A549 (cell line): Measurements from ENCODE around the gene GPR173. TPM values are rescaled to one million over a fixed set of nuclear protein-coding genes. Genes with fewer than 3 reads are reported as not detected.
A peak's percentile ranks its signal among the peaks of the same experiment; 100 is the strongest.

ENCODE experiments used
- ATAC-seq, 2 experiments: fragments of 200-7000 bp in 1 of 2; fragments of >200 bp in 1 of 2; cut with Nextera tagmentation in 1 of 2; cut with Tn5 transposase in 1 of 2; 3 replicates each; pipeline versions ENCODE4 v1.8.0 to v1.9.1; 2018 to 2020; ENCODE audit warnings: mild to moderate bottlenecking in 1 of 2, moderate library complexity in 1 of 2
- CTCF ChIA-PET: fragments of 300-600 bp; sonication (Branson Sonifier 250); formaldehyde crosslinking; extraction: SDS; loops from one replicate; lab custom pipeline; 2021; ENCODE audit warnings: antibody characterized with exemption, inconsistent platforms; lab: Yijun Ruan, JAX
- POLR2A ChIA-PET: fragments of 350-600 bp; formaldehyde crosslinking; extraction: SDS; loops from one replicate; lab custom pipeline; 2021; ENCODE audit warnings: antibody characterized with exemption, inconsistent platforms; lab: Yijun Ruan, JAX
- DNase-seq, 2 experiments: peaks; one replicate each; pipeline versions ENCODE4 v3.0.0 to v3.0.0-alpha.2; 2011 to 2016; ENCODE audit warnings: low read depth in 1 of 2, low spot score in 1 of 2
- FAIRE-seq: peaks from 2 replicates; lab custom pipeline; 2011; peaks lifted over from hg19 to GRCh38; lab: Jason Lieb, UNC
- H3K27ac ChIP-seq, 2 experiments: fragments of >200 bp; sonication (Bioruptor Twin); formaldehyde crosslinking; 3 replicates each; pipeline ENCODE4 v1.5.1; 2016 to 2017
- H3K4me1 ChIP-seq: fragments of >200 bp; sonication (Bioruptor Twin); formaldehyde crosslinking; 3 replicates; pipeline ENCODE4 v1.6.1; 2016
- H3K4me2 ChIP-seq: fragments of >200 bp; sonication (Bioruptor Twin); formaldehyde crosslinking; 3 replicates; pipeline ENCODE4 v1.6.1; 2016
- H3K4me3 ChIP-seq: fragments of >200 bp; sonication (Bioruptor Twin); formaldehyde crosslinking; 3 replicates; pipeline ENCODE4 v1.5.1; 2016
- H3K9me3 ChIP-seq: fragments of >200 bp; sonication (Bioruptor Twin); formaldehyde crosslinking; 3 replicates; pipeline ENCODE4 v1.6.1; 2016
- ATOH8 ChIP-seq: fragments of 250-450 bp; sonication (Bioruptor Pico); IDR thresholded peaks from 2 replicates; pipeline ENCODE4 v1.5.0; 2020; ENCODE audit warnings: low read depth, mild to moderate bottlenecking, moderate library complexity
- CHD2 ChIP-seq: fragments of 150-350 bp; IDR thresholded peaks from 2 replicates; pipeline ENCODE4 v1.6.1; 2014; ENCODE audit warnings: low read length; ENCODE audit not compliant: partially characterized antibody
- CTCF ChIP-seq: fragments of >200 bp; sonication (Bioruptor Twin); formaldehyde crosslinking; IDR thresholded peaks from 3 replicates; pipeline ENCODE4 v1.5.1; 2016
- E2F6 ChIP-seq: IDR thresholded peaks from 2 replicates; pipeline ENCODE4 v1.6.1; 2012; ENCODE audit warnings: low read depth, borderline replicate concordance
- EP300 ChIP-seq, 2 experiments: fragments of >200 bp; sonication (Bioruptor Twin); formaldehyde crosslinking; IDR thresholded peaks; 2 replicates in 1 of 2; 3 replicates in 1 of 2; pipeline ENCODE4 v1.6.1; 2016 to 2017
- ESRRA ChIP-seq: fragments of 150-350 bp; IDR thresholded peaks from 2 replicates; pipeline ENCODE4 v1.6.1; 2014; ENCODE audit warnings: mild to moderate bottlenecking, low read length, borderline replicate concordance
- FOXS1 ChIP-seq: fragments of 250-450 bp; sonication (Bioruptor Pico); IDR thresholded peaks from 2 replicates; pipeline ENCODE4 v1.5.0; 2020; ENCODE audit warnings: mild to moderate bottlenecking, moderate library complexity
- HOXB13 ChIP-seq: fragments of 250-450 bp; sonication (Bioruptor Pico); IDR thresholded peaks from 2 replicates; pipeline ENCODE4 v1.5.0; 2020; ENCODE audit warnings: low read depth, mild to moderate bottlenecking, moderate library complexity
- HOXB5 ChIP-seq: fragments of 250-450 bp; sonication (Bioruptor Pico); IDR thresholded peaks from 2 replicates; pipeline ENCODE4 v1.5.0; 2020; ENCODE audit warnings: mild to moderate bottlenecking, moderate library complexity
- MAFK ChIP-seq: fragments of 450-650 bp; IDR thresholded peaks from 2 replicates; pipeline ENCODE4 v1.6.1; 2014; ENCODE audit not compliant: partially characterized antibody
- MAX ChIP-seq: IDR thresholded peaks from 2 replicates; pipeline ENCODE4 v1.6.1; 2012
- RARB ChIP-seq: fragments of 250-450 bp; sonication (Bioruptor Pico); IDR thresholded peaks from 2 replicates; pipeline ENCODE4 v1.8.0; 2021; ENCODE audit warnings: mild to moderate bottlenecking, moderate library complexity
- USF2 ChIP-seq: fragments of 450-650 bp; IDR thresholded peaks from 2 replicates; pipeline ENCODE4 v1.6.1; 2014; ENCODE audit warnings: antibody characterized with exemption
- ZC3H11A ChIP-seq: fragments of 450-650 bp; IDR thresholded peaks from 2 replicates; pipeline ENCODE4 v1.6.1; 2014; ENCODE audit warnings: antibody characterized with exemption, mild to moderate bottlenecking
- ZFP36 ChIP-seq: fragments of 450-650 bp; IDR thresholded peaks from 2 replicates; pipeline ENCODE4 v1.6.1; 2014; ENCODE audit warnings: borderline replicate concordance; ENCODE audit not compliant: partially characterized antibody
- WGBS: methylation state at CpG from one replicate; pipeline ENCODE4 v1.1.6; 2017; ENCODE audit errors: missing lambda C conversion rate; 5-methylcytosine and 5-hydroxymethylcytosine counted together
- polyA plus RNA-seq, 4 experiments: library from polyadenylated mRNA; depleted of rRNA in 3 of 4; stranded (reverse); fragments of >200 nt; fragmentation: RNase III in 1 of 4; extraction: RNeasy Plus Mini Kit Qiagen cat#74134 plus additional on column Dnase treatment in 1 of 4; gene quantifications; 2 replicates in 3 of 4; 3 replicates in 1 of 4; pipeline ENCODE4 v1.2.3, GENCODE V29; 2011 to 2017

GPR173 gene
- polyA plus RNA-seq, 2 of the 4 experiments (the other 2 are of a cell fraction), result 0.03 TPM; not detected in 1

GRCh38 chrX:53039236-53039635 is 9.4 kb upstream of the GPR173 start (continued):
- no peak for TF ChIP-seq E2F6
- no peak for TF ChIP-seq MAX
- TF ChIP-seq ATOH8 (CRISPR knock-in tag), result no peak
- no peak for TF ChIP-seq FOXS1
- no peak for TF ChIP-seq HOXB5 (CRISPR knock-in tag)
- TF ChIP-seq ZC3H11A, result no peak

GRCh38 chrX:53044995-53045394 is 3.6 kb upstream of the GPR173 start:
- FAIRE-seq (no peak), DNase-seq (no peak), ATAC-seq (no peak)
- Histone ChIP-seq H3K4me3 (no peak overlapping the region), H3K4me2 (no peak overlapping the region), H3K4me1 (no peaks in the 10 kb centered on the region), H3K9me3 (no peaks in the 10 kb centered on the region), H3K27ac (no peak overlapping the region)
- ChIA-PET CTCF (interaction anchor here (0.8 kb wide), 1 partner anchor 26 kb away, joined by 3 read pairs; no protein-coding TSS in a partner anchor), POLR2A (no interaction called here)
- TF ChIP-seq ZFP36 (no peak), CHD2 (no peak), HOXB5 (CRISPR knock-in tag) (no peak)
- WGBS, result 70% methylated on average over 5 of the region's 5 CpGs

- no peaks in the 10 kb centered on the region for H3K4me1 ChIP-seq
- 83% methylated on average over 6 of the region's 6 CpGs for WGBS
- FAIRE-seq (no peak), ATAC-seq (peak in 1 of 2 experiments; percentile 57; a peak in 2 of 6 replicates), DNase-seq (peak in 1 of 2 experiments; percentile 11)
- POLR2A ChIA-PET, result no interaction called here
- CTCF ChIA-PET, result no interaction called here
- H3K27ac ChIP-seq, result no peak overlapping the region
- TF ChIP-seq ESRRA (no peak), CTCF (peak; percentile 8; the same call in 1 of the 3 replicates)
- no peaks in the 10 kb centered on the region for H3K9me3 ChIP-seq
- H3K4me2 ChIP-seq, result no peak overlapping the region
- no peak overlapping the region for H3K4me3 ChIP-seq
These were observed 1.4 kb upstream of the GPR173 start for GRCh38 chrX:53047228-53047627.

DNA sequence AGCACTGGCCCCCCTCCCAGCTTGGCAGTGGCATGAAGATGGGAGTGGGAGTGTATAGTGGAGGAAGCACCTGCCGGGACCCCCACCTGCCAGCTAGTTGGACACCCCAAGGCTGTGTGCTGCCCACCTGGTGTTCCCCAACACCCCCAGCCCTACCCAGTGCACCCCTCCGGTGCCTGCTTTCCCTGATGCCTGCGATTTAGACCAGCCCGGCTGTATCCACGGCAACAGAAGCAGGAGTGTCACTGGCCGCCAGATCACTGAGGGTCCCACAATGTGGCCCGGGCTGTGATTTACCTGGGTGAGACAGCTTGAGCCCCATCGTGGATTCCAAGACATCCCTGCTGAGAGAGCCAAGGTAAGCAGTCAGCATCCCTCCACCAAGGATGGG is 533 bp downstream of the GPR173 start:
- no peak for FAIRE-seq

More for the DNA sequence above, 533 bp downstream of the GPR173 start:
- Histone ChIP-seq H3K9me3 (no peaks in the 10 kb centered on the region), H3K4me1 (no peaks in the 10 kb centered on the region), H3K27ac (no peak overlapping the region), H3K4me2 (no peak overlapping the region), H3K4me3 (no peak overlapping the region)
- no peak for TF ChIP-seq MAFK
- TF ChIP-seq ZFP36, result no peak
- TF ChIP-seq USF2, result no peak
- no peak for TF ChIP-seq HOXB13 (CRISPR knock-in tag)
- no peak for TF ChIP-seq RARB (CRISPR knock-in tag)
- no peak for TF ChIP-seq EP300 (IDR thresholded peaks at IDR 0.05)
- ATAC-seq, result no peak
- ChIA-PET CTCF (interaction anchor here (0.6 kb wide), 1 partner anchor 51 kb away, joined by 3 read pairs; no protein-coding TSS in a partner anchor), POLR2A (no interaction called here)
- 13% methylated on average over 1 of the region's 8 CpGs for WGBS
- DNase-seq, result no peak
